ENCODE data around the gene CYP2A7.
"Not testable (repeated sequence)": the region's sequence is repeated elsewhere in the genome, so short reads cannot be mapped to it uniquely, and the experiment has no call there.

The CYP2A7 gene, protein sequence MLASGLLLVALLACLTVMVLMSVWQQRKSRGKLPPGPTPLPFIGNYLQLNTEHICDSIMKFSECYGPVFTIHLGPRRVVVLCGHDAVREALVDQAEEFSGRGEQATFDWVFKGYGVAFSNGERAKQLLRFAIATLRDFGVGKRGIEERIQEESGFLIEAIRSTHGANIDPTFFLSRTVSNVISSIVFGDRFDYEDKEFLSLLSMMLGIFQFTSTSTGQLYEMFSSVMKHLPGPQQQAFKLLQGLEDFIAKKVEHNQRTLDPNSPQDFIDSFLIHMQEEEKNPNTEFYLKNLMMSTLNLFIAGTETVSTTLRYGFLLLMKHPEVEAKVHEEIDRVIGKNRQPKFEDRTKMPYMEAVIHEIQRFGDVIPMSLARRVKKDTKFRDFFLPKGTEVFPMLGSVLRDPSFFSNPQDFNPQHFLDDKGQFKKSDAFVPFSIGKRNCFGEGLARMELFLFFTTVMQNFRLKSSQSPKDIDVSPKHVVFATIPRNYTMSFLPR

GRCh38 chr19:40882062-40882461, at the start of gene CYP2A7:
Gene CYP2A7, minus strand, starts transcription at chr19:40882231. Its CDS starts 21 bp downstream, at chr19:40882210.
- DNase-seq = not testable (repeated sequence)

DNA sequence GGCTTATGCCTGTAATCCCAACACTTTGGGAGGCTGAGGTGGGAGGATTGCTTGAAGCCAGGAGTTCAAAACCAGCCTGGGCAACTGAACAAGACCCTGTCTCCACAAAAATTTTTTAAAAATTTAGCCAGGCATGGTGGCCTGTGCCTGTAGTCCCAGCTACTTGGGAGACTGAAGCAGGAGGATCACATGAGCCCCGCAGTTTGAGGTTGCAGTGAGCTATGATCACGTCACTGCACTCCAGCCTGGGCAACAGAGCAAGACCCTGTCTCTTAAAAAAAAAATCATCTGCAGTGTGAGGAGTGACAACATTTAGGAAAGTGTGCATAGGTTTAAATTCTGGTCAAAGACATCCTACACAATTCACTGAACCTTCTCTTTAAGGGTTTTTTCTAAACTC, 48.8 kb upstream of the CYP2A7 start:
- not testable (repeated sequence) for DNase-seq

DNA sequence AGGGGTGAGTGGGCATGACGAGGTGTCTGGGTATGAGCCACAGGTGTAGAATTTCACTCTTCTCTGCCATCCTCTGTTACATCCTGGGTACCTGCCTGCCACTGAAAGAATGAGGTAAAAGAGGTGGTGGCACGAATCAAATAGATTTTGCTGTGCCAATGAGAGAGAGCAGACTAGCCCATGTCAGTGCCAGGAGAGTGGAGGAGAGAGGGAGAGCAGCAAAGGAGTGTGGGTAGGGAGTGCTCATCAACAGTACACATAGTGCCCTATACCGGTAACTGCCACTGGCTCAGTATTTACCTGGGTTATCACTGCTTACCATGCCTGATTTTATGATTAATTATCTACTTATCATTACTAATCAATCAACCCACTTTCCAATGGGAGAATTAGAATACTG, 47.9 kb upstream of the CYP2A7 start:
- DNase-seq = not testable (repeated sequence)

DNA sequence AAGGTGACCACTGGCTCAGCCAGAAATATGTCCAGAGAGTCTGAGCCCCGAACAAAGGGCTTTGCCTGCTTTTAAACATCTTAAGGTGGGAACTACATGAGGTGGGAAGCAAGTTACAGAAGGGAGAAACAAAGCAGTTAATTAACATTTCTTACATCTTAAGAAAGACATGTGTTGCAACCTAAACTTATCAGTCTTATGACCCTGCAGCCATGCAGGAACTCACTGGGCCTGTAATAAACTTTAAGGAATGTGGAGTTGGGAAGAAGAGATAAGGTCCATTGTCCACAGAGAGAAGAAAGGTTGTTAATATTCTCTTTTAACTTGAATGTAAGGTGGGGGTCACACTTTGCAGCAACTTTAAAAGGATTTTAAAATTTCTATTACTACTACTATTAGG, 46.8 kb upstream of the CYP2A7 start:
- no peak for DNase-seq

GRCh38 chr19:40927567-40927966, 45.5 kb upstream of the CYP2A7 start:
- DNase-seq = no peak

GRCh38 chr19:40926276-40926675, 44.2 kb upstream of the CYP2A7 start:
- not testable (repeated sequence) for DNase-seq

DNA sequence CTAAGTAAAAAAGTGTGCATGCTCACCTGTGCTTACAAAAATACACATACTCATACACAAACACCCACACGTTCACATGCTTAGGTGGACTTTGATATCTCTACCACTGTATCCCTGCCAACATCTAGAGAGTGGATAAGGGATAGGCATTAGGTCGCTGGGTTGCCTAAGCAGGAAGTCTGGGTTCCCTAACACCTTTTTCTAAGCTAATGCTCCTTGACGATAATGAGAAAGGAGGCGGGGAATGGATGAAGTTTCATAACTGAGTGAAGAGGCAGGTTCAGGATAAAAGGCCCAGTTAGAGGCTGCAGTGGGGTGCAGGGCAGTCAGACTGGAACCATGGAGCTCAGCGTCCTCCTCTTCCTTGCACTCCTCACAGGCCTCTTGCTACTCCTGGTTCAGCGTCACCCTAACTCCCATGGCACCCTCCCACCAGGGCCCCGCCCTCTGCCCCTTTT, 41.9 kb upstream of the CYP2A7 start:
- no peak for DNase-seq

- DNase-seq = not testable (repeated sequence)
Observed at GRCh38 chr19:40922237-40923160, 40.5 kb upstream of the CYP2A7 start.

DNA sequence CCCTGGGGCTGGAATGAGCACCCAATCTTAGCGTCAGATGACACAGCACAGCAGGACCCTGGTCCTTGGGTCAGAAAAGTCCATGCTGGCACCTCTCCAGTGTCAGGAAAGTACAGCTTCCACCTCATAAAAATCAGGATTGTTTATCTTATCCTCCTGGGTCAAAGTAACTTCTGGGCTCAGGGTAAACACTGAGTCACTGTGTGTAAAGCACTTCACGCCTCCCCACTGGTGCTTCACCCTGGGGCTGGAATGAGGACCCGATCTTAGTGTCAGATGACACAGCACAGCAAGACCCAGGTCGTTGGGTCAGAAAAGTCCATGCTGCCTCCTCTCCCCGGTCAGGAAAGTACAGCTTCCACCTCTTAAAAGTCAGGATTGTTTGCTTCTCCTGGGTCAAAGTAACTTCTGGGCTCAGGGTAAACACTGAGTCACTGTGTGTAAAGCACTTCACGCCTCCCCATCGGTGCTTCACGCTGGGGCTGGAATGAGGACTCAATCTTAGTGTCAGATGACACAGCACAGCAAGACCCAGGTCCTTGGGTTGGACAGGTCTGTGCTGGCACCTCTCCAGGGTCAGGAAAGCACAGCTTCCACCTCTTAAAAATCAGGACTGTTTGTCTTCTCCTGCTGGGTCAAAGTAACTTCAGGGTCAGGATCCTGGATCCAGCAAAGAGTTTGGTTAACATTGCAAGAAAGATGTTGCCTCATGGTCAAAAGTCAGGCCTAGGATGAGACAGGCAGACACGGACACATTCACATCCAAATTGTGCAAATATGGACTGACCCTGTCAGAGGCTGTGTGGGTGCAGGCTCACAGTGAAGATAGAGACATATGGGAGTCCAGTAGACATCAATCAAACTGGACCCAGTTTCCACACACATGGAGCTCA, 39.2 kb upstream of the CYP2A7 start:
- no peak for DNase-seq

DNA sequence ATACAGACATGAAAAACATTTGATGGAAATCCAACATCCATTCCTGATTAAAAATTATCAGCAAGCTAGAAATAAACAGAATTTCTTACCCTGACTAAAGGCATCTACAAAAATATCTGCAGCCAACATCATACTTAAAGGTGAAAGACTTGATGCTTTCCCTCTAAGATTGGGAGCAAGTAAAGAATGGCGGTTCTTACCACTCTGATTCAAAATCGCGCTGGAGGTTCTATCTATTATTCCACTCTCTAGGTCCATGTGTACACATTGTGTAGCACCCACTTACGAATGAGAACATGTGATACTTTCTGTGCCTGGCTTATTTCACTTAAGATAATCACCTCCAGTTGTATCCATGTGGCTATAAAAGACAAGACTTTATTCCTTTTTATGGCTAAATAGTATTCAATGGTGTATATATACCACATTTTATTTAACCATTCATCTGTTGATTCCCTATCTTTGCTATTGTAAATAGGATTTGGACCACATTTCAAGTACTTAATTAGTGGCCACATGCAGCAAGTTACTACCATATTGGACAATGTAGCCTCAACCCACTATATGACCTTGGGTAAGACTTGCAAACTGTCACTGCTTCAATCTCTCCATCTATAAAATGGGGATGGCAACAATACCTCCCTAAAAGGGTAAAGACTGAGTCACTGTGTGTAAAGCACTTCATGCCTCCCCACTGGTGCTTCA, 38.4 kb upstream of the CYP2A7 start:
- no peak for DNase-seq

DNA sequence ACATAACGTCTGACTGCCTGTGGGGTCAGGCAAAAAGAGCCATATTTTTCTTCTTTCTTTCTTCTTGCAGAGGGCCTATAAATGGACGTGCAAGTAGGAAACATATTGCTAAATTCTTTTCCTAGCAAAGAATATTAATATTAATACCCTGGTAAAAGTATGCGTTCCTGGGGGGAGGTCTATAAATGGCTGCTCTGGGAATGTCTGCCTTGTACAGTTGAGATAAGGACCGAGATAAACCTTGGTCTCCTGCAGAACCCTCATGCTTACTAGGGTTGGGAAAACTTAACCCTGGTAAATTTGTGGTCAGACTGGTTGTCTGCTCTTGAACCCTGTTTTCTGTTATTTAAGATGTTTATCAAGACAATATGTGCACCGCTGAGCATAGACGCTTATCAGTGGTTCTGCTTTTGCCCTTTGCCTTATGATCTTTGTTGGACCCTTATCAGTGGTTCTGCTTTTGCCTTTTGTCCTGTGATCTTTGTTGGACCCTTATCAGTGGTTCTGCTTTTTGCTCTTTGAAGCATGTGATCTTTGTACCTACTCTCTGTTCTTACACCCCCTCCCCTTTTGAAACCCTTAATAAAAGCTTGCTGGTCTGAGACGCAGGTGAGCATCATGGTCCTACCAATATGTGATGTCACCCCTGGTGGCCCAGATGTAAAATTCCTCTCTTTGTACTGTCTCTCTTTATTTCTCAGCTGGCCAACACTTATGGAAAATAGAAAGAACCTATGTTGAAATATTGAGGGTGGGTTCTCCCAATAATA, 37.7 kb upstream of the CYP2A7 start:
- not testable (repeated sequence) for DNase-seq

DNA sequence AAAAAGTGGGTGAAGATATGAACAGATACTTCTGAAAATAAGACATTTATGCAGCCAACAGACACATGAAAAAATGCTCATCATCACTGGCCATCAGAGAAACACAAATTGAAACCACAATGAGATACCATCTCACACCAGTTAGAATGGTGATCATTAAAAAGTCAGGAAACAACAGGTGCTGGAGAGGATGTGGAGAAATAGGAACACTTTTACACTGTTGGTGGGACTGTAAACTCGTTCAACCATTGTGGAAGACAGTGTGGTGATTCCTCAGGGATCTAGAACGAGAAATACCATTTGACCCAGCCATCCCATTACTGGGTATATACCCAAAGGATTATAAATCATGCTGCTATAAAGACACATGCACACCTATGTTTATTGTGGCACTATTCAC, 36.3 kb upstream of the CYP2A7 start:
- not testable (repeated sequence) for DNase-seq

- DNase-seq = peak; percentile 43
Observed at GRCh38 chr19:40908976-40909375, 26.9 kb upstream of the CYP2A7 start.

DNA sequence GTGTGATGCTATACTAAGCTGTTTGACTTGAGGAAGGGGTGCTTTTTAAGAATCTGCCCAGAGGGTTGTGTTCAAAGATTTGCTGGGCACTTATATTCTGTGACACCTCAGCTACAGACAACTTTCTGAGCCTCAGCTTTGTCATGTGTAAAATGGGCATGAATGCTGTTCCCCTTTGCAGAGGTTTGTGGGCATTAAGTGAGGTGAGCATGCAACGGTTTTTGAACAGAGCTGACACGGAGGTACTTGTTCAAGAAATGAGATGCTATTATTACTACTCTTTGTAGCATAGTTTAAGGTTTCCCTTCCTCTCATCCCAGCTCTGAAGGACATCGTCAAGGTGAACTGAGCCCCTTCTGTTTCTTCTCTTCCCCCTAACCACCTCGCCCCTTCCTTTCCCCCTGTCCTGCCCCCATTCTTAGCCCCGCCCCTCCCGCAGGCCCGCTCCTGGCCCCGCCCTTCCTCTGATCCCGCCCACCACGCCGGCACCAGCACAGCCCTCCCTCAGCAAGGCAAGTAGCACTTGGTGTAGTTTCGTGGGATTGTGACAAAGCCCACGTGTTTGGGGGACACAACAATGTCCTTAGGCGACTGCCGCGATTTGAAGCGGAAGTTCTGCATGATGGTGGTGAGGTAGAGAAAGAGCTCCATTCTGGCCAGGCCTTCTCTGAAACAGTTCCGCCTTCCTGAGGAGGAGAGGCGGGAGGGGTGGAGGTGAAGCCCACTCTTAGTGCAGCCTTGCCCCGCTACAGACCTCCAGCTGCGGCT, 26.1 kb upstream of the CYP2A7 start:
- peak; percentile 34 for DNase-seq

DNA sequence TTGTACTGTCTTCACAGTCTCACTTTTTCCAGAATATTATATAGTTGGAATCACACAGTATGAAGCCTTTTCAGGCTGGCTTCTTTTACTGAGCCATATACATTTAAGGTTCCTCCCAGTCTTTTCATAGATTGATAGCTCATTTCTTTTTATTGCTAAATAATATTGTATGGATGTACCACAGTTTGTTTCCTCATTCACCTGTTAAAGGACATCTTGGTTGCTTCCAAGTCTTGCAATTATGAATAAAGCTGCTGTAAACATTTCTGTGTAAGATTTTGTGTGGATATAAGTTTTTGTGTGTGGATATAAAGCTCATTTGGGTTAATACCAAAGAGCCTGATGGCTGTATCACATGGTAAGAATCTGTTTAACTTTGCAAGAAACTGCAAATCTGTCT, 24.5 kb upstream of the CYP2A7 start:
- DNase-seq = no peak

DNA sequence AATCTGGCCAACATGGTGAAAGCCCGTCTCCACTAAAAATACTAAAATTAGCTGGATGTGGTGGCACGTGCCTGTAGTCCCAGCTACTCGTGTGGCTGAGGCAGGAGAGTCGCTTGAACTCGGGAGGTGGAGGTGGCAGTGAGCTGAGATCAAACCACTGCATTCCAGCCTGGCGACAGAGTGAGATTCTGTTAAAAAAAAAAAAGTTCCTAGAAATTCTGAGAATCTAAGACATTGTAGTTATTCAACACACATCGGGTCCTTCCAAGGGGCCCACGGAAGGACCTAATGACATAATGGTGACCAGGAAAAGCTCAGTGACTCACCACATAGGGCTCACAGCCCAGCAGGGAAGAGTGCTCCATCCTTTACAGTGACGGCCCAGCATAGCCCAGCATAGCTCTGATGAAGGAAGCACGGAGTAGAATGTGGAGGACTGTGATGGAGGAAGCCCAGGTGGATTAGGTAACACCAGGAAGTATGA, 22.7 kb upstream of the CYP2A7 start:
- not testable (repeated sequence) for DNase-seq

GRCh38 chr19:40901975-40902750, 20.1 kb upstream of the CYP2A7 start:
- not testable (repeated sequence) for DNase-seq

- not testable (repeated sequence) for DNase-seq
Observed at GRCh38 chr19:40900521-40900920, 18.5 kb upstream of the CYP2A7 start.

- peak; percentile 28 for DNase-seq
Observed at GRCh38 chr19:40899964-40900363, 17.9 kb upstream of the CYP2A7 start.
